Thoracic aorta (tissue), 2 donors: Measurements from ENCODE around the gene ADGRA1. TPM values are rescaled to one million over a fixed set of nuclear protein-coding genes. Genes with fewer than 3 reads are reported as not detected.

Experiments used
- ATAC-seq: fragments of 150-250 bp; one replicate; pipeline ENCODE4 v1.8.0; 2017; ENCODE audit warnings: low read depth; ENCODE audit not compliant: insufficient number of reproducible peaks, low FRiP score
- DNase-seq: peaks from one replicate; pipeline ENCODE4 v3.0.0-alpha.2; 2020; ENCODE audit warnings: low spot score
- H3K27ac ChIP-seq, 2 donors: fragments of 200-600 bp; sonication (generic); 1 replicate in 1 of 2; 2 replicates in 1 of 2; pipeline ENCODE4 v1.5.1; 2016; ENCODE audit warnings: mild to moderate bottlenecking in 2 of 2, moderate library complexity in 2 of 2
- H3K27me3 ChIP-seq: fragments of 200-600 bp; sonication (generic); replicated peaks from 2 replicates; pipeline ENCODE4 v1.6.0; 2016; ENCODE audit warnings: mild to moderate bottlenecking; ENCODE audit not compliant: insufficient read depth
- H3K36me3 ChIP-seq: fragments of 200-600 bp; sonication (generic); one replicate; pipeline ENCODE4 v1.5.1; 2016
- H3K4me1 ChIP-seq, 2 donors: fragments of 200-600 bp; sonication (generic); 1 replicate in 1 of 2; 2 replicates in 1 of 2; pipeline versions ENCODE4 v1.5.1 to v1.6.0; 2016; ENCODE audit warnings: low read depth in 2 of 2, mild to moderate bottlenecking in 1 of 2; ENCODE audit not compliant: control insufficient read depth in 1 of 2
- H3K4me3 ChIP-seq: fragments of 200-600 bp; sonication (generic); 2 replicates; pipeline ENCODE4 v1.5.1; 2016; ENCODE audit warnings: mild to moderate bottlenecking
- H3K9me3 ChIP-seq: fragments of 200-600 bp; sonication (generic); 2 replicates; pipeline ENCODE4 v1.5.1; 2016
- CTCF ChIP-seq: fragments of 200-600 bp; sonication (generic); IDR thresholded peaks from one replicate; pipeline ENCODE4 v1.5.1; 2019; ENCODE audit warnings: antibody characterized with exemption
- total RNA-seq, 2 donors: library from RNA; depleted of rRNA; stranded (reverse); fragments of >200 nt; gene quantifications; one replicate each; pipeline versions ENCODE4 v1.1.0 to v1.2.3, GENCODE V29; 2016

ADGRA1 gene
- total RNA-seq, 2 donors from 2014 or later = not detected

GRCh38 chr10:133161486-133162109, 73.9 kb downstream of the ADGRA1 start:
- peaks cover 10 to 12% of the 10 kb centered on the region in 2 donors for H3K4me1 ChIP-seq
- H3K36me3 ChIP-seq = no peaks in the 10 kb centered on the region
- TF ChIP-seq CTCF = no peak
- peak overlapping the region; percentile 69 for H3K4me3 ChIP-seq
- peaks cover 5% of the 10 kb centered on the region for H3K27me3 ChIP-seq
- DNase-seq (no peak), ATAC-seq (no peak)
- H3K27ac ChIP-seq = no peak overlapping the region
- no peaks in the 10 kb centered on the region for H3K9me3 ChIP-seq

GRCh38 chr10:133162178-133162909, 74.6 kb downstream of the ADGRA1 start:
- TF ChIP-seq CTCF = no peak
- ATAC-seq (no peak), DNase-seq (no peak)
- H3K4me3 ChIP-seq = no peak overlapping the region
- no peaks in the 10 kb centered on the region for H3K36me3 ChIP-seq
- no peaks in the 10 kb centered on the region for H3K9me3 ChIP-seq
- H3K4me1 ChIP-seq = peaks cover 10 to 12% of the 10 kb centered on the region in 2 donors
- no peak overlapping the region for H3K27ac ChIP-seq
- peaks cover 5% of the 10 kb centered on the region for H3K27me3 ChIP-seq

GRCh38 chr10:133162910-133163856, 75.5 kb downstream of the ADGRA1 start:
- H3K27ac ChIP-seq = no peak overlapping the region
- DNase-seq = no peak
- no peaks in the 10 kb centered on the region for H3K36me3 ChIP-seq
- ATAC-seq = no peak
- H3K27me3 ChIP-seq = peaks cover 5% of the 10 kb centered on the region
- no peak overlapping the region for H3K4me3 ChIP-seq
- no peaks in the 10 kb centered on the region for H3K9me3 ChIP-seq
- peaks cover 10 to 12% of the 10 kb centered on the region in 2 donors for H3K4me1 ChIP-seq
- no peak for TF ChIP-seq CTCF

- Histone ChIP-seq H3K27me3 (peaks cover 5% of the 10 kb centered on the region), H3K9me3 (no peaks in the 10 kb centered on the region), H3K4me3 (no peak overlapping the region), H3K4me1 (peaks cover 10 to 12% of the 10 kb centered on the region in 2 donors), H3K27ac (no peak overlapping the region), H3K36me3 (no peaks in the 10 kb centered on the region)
- no peak for TF ChIP-seq CTCF
- no peak for ATAC-seq
- no peak for DNase-seq
These were observed 76.4 kb downstream of the ADGRA1 start for GRCh38 chr10:133163889-133164815.
